GM12873 (cell line): ENCODE data around the gene DUSP3.

Experiments
- CTCF ChIP-seq: IDR thresholded peaks from 2 replicates; pipeline ENCODE4 v1.5.1; 2012; ENCODE audit warnings: low read depth, mild to moderate bottlenecking, moderate library complexity, low read length, control low read depth; ENCODE audit not compliant: insufficient read depth; ENCODE audit errors: missing control alignments

The DUSP3 gene

GRCh38 chr17:43810823-43811222 is 32.0 kb upstream of the DUSP3 start:
- TF ChIP-seq CTCF, result no peak

GRCh38 chr17:43810226-43810715 is 31.5 kb upstream of the DUSP3 start:
- no peak for TF ChIP-seq CTCF

- no peak for TF ChIP-seq CTCF
Measured at GRCh38 chr17:43809121-43809520, 30.3 kb upstream of the DUSP3 start.

GRCh38 chr17:43808076-43808475 is 29.3 kb upstream of the DUSP3 start:
- no peak for TF ChIP-seq CTCF

GRCh38 chr17:43805117-43805516 is 26.3 kb upstream of the DUSP3 start:
- TF ChIP-seq CTCF, result no peak

- no peak for TF ChIP-seq CTCF
Measured at GRCh38 chr17:43803758-43804157, 25.0 kb upstream of the DUSP3 start.

GRCh38 chr17:43801844-43802243 is 23.1 kb upstream of the DUSP3 start:
- no peak for TF ChIP-seq CTCF
